Testis (tissue), 2 donors: ENCODE results near the gene RPUSD3.
"Not testable (repeated sequence)": the region's sequence is repeated elsewhere in the genome, so short reads cannot be mapped to it uniquely, and the experiment has no call there.

ENCODE experiments used
- POLR2A ChIP-seq: fragments of 450-650 bp; IDR thresholded peaks from one replicate; pipeline ENCODE4 v1.6.1; 2017; ENCODE audit warnings: antibody characterized with exemption, mild to moderate bottlenecking, moderate library complexity
- TF ChIP-seq, protein P1 (sequence below), 3 experiments: fragments of 450-650 bp in 2 of 3; fragments of 200-600 bp in 1 of 3; sonication (generic) in 1 of 3; IDR thresholded peaks; one replicate each; pipeline ENCODE4 v1.5.1; 2016 to 2019; ENCODE audit warnings: antibody characterized with exemption in 3 of 3, mild to moderate bottlenecking in 2 of 3, moderate library complexity in 1 of 3

DNA sequence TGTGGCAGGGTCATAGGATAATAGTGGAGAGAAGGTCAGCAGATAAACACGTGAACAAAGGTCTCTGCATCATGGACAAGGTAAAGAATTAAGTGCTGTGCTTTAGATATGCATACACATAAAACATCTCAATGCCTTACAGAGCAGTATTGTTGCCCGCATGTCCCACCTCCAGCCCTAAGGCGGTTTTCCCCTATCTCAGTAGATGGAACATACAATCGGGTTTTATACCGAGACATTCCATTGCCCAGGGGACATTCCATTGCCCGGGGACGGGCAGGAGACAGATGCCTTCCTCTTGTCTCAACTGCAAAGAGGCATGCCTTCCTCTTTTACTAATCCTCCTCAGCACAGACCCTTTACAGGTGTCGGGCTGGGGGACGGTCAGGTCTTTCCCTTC lies 4.1 kb upstream of the RPUSD3 start:
- not testable (repeated sequence) for TF ChIP-seq POLR2A
- TF ChIP-seq, protein P1, sequence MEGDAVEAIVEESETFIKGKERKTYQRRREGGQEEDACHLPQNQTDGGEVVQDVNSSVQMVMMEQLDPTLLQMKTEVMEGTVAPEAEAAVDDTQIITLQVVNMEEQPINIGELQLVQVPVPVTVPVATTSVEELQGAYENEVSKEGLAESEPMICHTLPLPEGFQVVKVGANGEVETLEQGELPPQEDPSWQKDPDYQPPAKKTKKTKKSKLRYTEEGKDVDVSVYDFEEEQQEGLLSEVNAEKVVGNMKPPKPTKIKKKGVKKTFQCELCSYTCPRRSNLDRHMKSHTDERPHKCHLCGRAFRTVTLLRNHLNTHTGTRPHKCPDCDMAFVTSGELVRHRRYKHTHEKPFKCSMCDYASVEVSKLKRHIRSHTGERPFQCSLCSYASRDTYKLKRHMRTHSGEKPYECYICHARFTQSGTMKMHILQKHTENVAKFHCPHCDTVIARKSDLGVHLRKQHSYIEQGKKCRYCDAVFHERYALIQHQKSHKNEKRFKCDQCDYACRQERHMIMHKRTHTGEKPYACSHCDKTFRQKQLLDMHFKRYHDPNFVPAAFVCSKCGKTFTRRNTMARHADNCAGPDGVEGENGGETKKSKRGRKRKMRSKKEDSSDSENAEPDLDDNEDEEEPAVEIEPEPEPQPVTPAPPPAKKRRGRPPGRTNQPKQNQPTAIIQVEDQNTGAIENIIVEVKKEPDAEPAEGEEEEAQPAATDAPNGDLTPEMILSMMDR (IDR thresholded peaks at IDR 0.05), result not testable (repeated sequence)
